Adrenal gland (tissue), 5 donors: Measurements from ENCODE around the gene ICE1.

Source experiments
- POLR2A ChIP-seq, 2 donors: fragments of 450-650 bp; IDR thresholded peaks; one replicate each; pipeline ENCODE4 v1.6.1; 2017; ENCODE audit warnings: antibody characterized with exemption in 2 of 2, mild to moderate bottlenecking in 2 of 2, moderate library complexity in 1 of 2
- TF ChIP-seq, protein P1 (sequence below), 6 experiments: fragments of 450-650 bp in 4 of 6; fragments of 200-600 bp in 2 of 6; sonication (generic) in 1 of 6; IDR thresholded peaks; 1 replicate in 5 of 6; 2 replicates in 1 of 6; pipeline versions ENCODE4 v1.5.1 to v1.8.0; 2016 to 2021; ENCODE audit warnings: antibody characterized with exemption in 6 of 6, mild to moderate bottlenecking in 2 of 6, moderate library complexity in 1 of 6
- donor health status: DM: no; HTN: no; CAD: no.

DNA sequence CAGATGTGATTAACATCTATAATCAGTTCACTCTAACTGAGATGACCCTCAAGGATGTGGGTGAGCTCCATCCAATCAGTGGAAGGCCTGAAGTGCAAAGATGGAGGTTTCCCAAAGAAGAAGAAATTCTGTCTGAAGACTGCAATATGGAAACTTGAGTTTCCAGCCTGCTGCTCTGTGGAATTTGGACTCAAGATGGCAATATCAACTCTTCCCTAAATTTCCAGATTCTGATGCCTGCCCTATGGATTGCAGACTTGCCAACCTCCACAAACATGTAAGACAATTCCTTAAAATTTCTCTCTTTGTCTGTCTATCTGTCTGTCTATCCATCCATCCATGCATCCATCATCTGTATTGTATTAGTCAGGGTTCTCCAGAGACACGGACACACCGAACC lies 85.9 kb downstream of the ICE1 start:
- no peak for TF ChIP-seq POLR2A (IDR thresholded peaks at IDR 0.05)
- TF ChIP-seq, protein P1, sequence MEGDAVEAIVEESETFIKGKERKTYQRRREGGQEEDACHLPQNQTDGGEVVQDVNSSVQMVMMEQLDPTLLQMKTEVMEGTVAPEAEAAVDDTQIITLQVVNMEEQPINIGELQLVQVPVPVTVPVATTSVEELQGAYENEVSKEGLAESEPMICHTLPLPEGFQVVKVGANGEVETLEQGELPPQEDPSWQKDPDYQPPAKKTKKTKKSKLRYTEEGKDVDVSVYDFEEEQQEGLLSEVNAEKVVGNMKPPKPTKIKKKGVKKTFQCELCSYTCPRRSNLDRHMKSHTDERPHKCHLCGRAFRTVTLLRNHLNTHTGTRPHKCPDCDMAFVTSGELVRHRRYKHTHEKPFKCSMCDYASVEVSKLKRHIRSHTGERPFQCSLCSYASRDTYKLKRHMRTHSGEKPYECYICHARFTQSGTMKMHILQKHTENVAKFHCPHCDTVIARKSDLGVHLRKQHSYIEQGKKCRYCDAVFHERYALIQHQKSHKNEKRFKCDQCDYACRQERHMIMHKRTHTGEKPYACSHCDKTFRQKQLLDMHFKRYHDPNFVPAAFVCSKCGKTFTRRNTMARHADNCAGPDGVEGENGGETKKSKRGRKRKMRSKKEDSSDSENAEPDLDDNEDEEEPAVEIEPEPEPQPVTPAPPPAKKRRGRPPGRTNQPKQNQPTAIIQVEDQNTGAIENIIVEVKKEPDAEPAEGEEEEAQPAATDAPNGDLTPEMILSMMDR (IDR thresholded peaks at IDR 0.05), result no peak
